ENCODE measurements around the gene GPR50. TPM values are rescaled to one million over a fixed set of nuclear protein-coding genes. Genes with fewer than 3 reads are reported as not detected.

GPR50 gene
- total RNA-seq, 1 experiment from 2014 or later: not detected

DNA sequence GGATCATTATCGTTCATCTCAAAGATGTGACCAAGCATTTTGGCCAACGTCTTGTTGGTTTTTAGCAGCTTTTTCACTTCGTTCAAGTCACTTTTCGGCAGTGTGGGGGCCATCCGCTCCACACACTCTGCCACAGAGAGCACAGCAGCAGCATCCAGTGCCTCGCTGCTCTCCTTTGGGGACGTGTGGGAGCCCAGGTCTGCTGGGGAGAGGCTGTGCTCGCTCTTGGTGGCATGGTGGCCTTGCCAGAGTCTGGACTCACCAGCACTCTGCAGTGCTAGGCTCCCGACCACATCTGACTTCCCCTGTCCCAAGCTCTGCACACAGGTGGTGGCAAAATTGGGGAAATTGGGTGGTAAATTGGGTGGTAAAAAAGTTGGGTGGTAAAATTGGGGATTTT lies 50.6 kb downstream of the GPR50 start:
- no peak for DNase-seq (ENCODE audit: low read depth)

DNA sequence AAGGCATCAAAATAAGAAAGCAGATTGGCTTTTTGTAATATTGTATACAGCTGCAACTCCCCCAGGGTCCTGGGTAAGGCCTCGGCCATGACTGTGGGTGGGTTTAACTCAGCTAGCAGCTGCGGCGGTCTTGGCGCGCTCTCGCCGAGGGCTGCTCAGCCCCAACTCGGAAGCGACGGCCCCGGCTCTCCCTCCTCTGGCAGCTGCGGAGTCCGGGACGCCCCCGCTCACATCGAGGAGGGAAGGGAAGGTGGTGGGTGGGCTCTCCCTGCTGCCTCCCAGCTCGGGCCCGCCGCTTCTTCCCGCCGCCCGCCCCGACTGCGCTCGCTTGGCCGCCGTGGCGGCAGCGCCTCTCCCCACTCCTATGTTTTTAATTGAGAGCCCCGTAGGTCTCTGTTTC lies 51.2 kb downstream of the GPR50 start:
- no peak for DNase-seq (ENCODE audit: low read depth)

DNA sequence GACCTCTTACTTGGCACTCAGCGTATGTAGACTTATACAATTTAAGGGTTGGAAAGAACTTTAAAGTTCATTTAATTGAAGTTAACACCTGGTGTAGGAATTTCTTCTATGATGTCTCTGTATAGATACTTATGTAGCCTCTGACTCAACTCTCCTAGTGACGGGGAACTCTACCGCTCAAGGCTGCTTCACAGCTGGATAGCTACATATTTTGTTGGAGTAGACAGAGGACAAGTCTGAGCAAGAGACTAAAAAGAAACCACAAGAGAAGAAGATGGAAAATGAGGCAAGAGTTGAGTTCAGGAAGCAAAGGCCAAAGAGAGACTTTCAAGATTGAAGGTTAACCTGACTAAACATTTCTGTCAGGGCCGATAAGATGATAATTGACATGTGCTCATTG lies 52.6 kb downstream of the GPR50 start:
- no peak for DNase-seq (ENCODE audit: low read depth)

Other genes with a start within 250 kb of the GPR50 start
- gene HMGB3, start 193.2 kb upstream of the GPR50 start, total RNA-seq (2014; rRNA removed): 33.9 and 39.8 TPM in 2 replicates
- 84.0 and 89.4 TPM in 2 replicates for gene VMA21, start 220.6 kb downstream of the GPR50 start, total RNA-seq (2014; rRNA removed)

Data from LHCN-M2 (cell line).